GM10266 (cell line): ENCODE results near the gene LDAH.
"Not testable (repeated sequence)": the region's sequence is repeated elsewhere in the genome, so short reads cannot be mapped to it uniquely, and the experiment has no call there.

Experiments used
- DNase-seq: peaks from one replicate; pipeline ENCODE4 v3.0.0; 2012; ENCODE audit errors: extremely low spot score
- TF ChIP-seq, protein P1 (sequence below): IDR thresholded peaks from 2 replicates; pipeline ENCODE4 v1.5.1; 2012; ENCODE audit warnings: mild to moderate bottlenecking, low read depth; ENCODE audit not compliant: control insufficient read depth, insufficient read depth; ENCODE audit errors: missing control alignments

The LDAH gene

DNA sequence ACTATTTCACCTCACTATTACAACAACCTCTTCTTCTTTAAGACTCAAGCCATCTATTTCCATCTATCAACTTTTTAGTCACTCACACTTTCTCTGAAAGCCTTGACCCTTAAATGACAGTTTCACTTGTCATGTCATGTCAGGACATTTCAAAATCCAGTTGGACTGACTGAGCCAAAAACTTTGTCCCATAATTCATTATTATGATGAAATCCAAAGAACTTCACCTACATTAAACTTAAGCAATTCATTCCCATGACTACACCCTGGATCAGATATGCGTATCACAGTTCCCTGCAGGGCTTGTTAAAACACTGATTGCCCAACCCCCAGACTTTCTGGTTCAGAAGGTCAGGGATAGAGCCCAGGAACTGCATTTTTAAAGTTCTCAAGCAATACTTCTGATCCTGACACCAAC, 26.5 kb downstream of the LDAH start:
- DNase-seq: no peak
- TF ChIP-seq, protein P1, sequence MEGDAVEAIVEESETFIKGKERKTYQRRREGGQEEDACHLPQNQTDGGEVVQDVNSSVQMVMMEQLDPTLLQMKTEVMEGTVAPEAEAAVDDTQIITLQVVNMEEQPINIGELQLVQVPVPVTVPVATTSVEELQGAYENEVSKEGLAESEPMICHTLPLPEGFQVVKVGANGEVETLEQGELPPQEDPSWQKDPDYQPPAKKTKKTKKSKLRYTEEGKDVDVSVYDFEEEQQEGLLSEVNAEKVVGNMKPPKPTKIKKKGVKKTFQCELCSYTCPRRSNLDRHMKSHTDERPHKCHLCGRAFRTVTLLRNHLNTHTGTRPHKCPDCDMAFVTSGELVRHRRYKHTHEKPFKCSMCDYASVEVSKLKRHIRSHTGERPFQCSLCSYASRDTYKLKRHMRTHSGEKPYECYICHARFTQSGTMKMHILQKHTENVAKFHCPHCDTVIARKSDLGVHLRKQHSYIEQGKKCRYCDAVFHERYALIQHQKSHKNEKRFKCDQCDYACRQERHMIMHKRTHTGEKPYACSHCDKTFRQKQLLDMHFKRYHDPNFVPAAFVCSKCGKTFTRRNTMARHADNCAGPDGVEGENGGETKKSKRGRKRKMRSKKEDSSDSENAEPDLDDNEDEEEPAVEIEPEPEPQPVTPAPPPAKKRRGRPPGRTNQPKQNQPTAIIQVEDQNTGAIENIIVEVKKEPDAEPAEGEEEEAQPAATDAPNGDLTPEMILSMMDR: no peak

DNA sequence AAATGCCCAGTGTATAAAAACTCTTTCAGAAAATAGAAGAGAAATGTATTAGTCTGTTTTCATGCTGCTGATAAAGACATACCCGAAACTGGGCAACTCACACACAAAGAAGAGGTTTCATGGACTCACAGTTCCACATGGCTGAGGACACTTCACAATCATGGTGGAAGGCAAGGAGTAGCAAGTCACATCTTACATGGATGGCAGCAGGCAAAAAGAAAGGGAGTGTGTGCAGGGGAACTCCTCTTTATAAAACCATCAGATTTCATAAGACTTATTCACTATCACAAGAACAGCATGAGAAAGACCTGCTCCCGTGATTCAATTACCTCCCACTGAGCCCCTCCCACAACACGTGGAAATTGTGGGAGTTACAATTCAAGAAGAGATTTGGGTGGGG, 29.0 kb downstream of the LDAH start:
- not testable (repeated sequence) for DNase-seq

DNA sequence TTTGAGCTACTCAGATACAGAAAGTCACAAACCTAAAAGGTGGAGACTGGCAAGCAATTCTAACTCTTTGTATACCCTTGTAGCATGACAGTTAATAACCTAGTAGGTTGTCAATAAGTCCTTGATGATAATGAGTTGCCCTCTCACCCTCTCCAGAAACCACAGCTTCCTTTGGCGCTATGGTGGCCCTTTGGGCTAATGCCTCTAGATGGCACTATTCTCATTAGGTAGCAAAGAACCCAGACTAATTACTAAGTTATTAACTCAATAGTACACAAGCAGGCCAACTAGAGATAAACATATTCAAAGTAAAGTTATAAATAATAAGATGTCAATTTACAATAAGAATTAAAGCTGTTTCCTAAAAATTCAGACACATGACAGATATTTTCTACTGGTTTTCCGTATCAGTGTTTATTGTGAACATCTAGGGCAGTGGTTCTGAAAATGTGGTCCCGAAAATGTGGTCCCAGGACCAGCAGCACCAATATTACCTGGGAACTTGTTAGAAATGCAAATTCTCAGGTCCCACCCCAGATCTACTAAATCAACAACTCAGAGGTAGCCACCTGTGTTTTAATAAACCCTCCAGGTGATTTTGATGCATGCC, 41.1 kb downstream of the LDAH start:
- TF ChIP-seq, protein P1: peak; percentile 64
- DNase-seq: peak; percentile 13

DNA sequence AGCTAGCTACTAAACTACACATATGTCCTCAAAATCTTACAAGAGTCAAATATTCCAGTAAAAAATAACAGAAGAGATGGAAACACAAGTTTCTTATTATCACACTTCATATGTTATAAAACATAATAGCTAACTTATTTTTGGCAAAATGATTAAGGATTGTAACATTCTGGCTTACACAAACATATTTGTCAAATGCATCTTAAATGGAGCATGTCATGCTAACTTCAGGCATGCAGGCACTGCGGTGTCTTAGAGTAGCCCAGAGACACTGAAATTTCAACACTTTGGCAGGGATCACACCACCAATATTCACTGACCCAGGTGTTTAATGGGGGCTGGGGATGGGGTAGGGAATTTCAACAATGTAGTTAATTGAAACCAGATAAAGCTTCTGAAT, 51.6 kb downstream of the LDAH start:
- DNase-seq: no peak
- TF ChIP-seq, protein P1: no peak

DNA sequence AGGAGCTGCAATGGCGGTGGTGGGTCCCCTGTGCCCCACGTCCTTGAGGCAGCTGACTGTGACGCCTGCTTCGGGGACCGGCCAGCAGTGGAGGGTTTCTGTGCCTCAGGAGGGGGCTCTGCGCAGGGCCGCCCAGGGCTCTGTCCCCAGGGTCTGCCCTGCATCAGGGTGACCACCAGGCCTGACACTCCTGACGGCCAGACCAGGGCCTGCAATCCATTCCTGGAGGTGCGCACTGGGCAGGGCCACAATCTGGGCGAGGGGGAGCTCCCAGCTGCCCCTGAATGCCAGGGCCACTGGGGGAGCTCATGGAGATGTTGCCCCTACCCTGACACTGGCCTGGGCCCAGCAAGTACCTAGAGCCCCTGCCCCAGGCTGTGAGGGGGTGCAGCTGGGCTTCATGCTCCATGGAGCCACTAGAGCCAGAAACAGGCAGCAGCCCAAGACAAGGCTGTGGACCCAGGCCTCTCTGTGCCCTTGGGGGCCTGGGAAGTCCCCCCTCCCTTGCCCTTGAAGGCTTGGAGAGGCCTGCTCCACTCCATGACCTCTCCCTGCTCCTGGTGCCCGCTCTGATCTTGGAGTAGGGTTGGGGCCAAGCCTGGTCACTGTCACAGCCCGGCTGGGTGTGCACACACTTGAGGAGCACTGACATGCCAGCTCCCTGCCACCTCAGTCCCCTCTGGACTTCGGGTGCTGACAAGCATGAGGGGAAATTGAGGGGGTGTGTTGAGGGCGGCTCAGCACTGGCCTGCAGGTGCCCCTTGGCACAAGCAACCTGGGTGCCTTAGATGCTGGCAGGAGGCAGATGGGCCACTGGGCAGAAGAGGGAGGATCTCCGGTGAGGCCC, 55.9 kb downstream of the LDAH start:
- DNase-seq: no peak
- TF ChIP-seq, protein P1: no peak

DNA sequence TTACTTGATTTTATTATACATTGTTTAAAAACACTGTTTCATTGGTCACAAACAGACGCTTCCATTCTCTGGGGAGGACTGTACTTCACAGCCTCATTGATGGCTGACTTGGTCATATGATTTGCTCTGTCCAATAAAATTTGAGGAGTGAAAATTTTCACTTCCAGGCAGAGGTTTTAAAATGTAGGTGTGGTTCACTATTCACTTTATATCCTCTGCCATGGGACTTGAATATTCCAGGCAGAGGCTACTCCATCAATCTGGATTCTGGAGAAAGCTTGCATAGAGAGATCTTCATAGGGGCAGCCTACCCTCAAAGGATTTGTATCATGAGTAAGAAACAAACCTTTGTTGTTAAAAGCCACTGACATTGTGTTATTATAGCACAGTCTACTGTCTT, 56.7 kb downstream of the LDAH start:
- TF ChIP-seq, protein P1: no peak
- DNase-seq: no peak

DNA sequence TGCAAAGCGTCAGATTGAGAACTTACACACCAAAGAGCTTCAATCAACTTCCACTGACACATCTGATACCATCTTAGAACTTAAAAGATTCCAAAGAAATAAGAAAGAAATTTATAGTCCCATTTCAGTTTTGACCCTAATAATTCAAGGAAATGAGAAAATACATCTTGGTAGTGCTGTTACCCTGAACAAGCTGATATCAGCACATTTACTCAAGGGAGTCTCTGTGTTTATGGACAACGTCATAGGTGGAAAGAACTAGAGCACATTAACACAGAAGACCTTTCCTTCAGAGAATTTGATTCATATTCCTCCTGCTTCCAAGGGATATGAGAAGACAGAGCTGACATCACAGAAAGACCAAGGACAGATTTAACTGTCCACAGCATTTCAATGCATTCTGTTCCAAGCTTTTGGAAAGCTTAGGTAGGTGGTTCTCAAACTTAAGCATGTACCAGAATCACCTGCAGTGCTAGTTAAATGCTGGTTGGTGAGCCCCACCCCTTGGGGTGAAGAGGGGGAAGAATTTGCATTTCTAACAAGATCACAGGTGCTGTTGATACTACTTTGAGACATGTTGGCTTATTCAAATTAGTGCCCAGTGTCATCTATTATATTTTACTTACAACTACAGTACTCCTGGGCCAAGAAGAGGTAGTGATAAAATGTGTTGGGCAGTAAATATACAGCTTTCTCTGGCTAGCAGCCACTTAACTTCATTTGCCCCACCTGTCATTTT, 59.8 kb downstream of the LDAH start:
- no peak for DNase-seq
- TF ChIP-seq, protein P1: no peak
